ENCODE results near the gene TMSB4Y. TPM values are rescaled to one million over a fixed set of nuclear protein-coding genes. Genes with fewer than 3 reads are reported as not detected.

TMSB4Y gene
- polyA plus RNA-seq (ENCODE audit: insufficient read length in 10 of 10), result 1 to 10 TPM in 3 of 10 donors, under 1 TPM in 3, not detected in 4; 0.59 to 1.4 (median 1.0) TPM
- long read RNA-seq, donor 1, result 0 reads
- long read RNA-seq, donor 2, result 0 reads
- long read RNA-seq, donor 3, result 0 reads
- long read RNA-seq, donor 4, partial matches to known transcripts, result 0 of 1 reads
- long read RNA-seq, donor 4, other reads (novel, unspliced or antisense), result 0 of 1 reads
- long read RNA-seq, donor 5, partial matches to known transcripts, result 0 of 1 reads
- long read RNA-seq, donor 5, other reads (novel, unspliced or antisense), result 0 of 1 reads
- long read RNA-seq, donor 6, result 0 reads
- long read RNA-seq, donor 7, partial matches to known transcripts, result 0 of 1 reads
- long read RNA-seq, donor 7, other reads (novel, unspliced or antisense), result 0 of 1 reads
- long read RNA-seq, donor 8, result 0 reads
- long read RNA-seq, donor 9, result 0 reads

GRCh38 chrY:13703568-13703968 lies at the start of gene TMSB4Y:
TMSB4Y (plus strand) TSS chrY:13703899.
- DNase-seq, result peak in 2 of 3 donors; percentile 67 to 92

- DNase-seq, result no peak
Observed at GRCh38 chrY:13664162-13664561, 39.5 kb upstream of the TMSB4Y start.

GRCh38 chrY:13671122-13671521 lies 32.6 kb upstream of the TMSB4Y start:
- no peak for DNase-seq

- DNase-seq, result peak in 1 of 3 donors; percentile 7
Observed at GRCh38 chrY:13702276-13702675, 1.4 kb upstream of the TMSB4Y start.

- DNase-seq, result peak in 2 of 3 donors; percentile 13 to 70
Observed at GRCh38 chrY:13704121-13704930, 627 bp downstream of the TMSB4Y start.

GRCh38 chrY:13705197-13705596 lies 1.5 kb downstream of the TMSB4Y start:
- DNase-seq, result peak in 1 of 3 donors; percentile 27

- DNase-seq, result no peak
Observed at GRCh38 chrY:13708038-13708437, 4.3 kb downstream of the TMSB4Y start.

GRCh38 chrY:13718996-13719395 lies 15.3 kb downstream of the TMSB4Y start:
- no peak for DNase-seq

GRCh38 chrY:13729517-13729916 lies 25.8 kb downstream of the TMSB4Y start:
- DNase-seq, result no peak

GRCh38 chrY:13738618-13739017 lies 34.9 kb downstream of the TMSB4Y start:
- DNase-seq, result peak in 2 of 3 donors; percentile 2 to 38

- peak in 1 of 3 donors; percentile 40 for DNase-seq
Observed at GRCh38 chrY:13751289-13752071, 47.8 kb downstream of the TMSB4Y start.

GRCh38 chrY:13754661-13755060 lies 51.0 kb downstream of the TMSB4Y start:
- DNase-seq, result no peak

Other genes starting within 250 kb of the TMSB4Y start
- gene UTY, start 223.9 kb upstream of the TMSB4Y start, polyA plus RNA-seq (ENCODE audit: insufficient read length in 10 of 10), result 10 to 100 TPM in 4 of 10 donors, 1 to 10 TPM in 2, not detected in 4; 9.4 to 16.1 (median 11.5) TPM